ENCODE results near the gene DNAJC3. TPM values are rescaled to one million over a fixed set of nuclear protein-coding genes. Genes with fewer than 3 reads are reported as not detected.
"Not testable (repeated sequence)": the region's sequence is repeated elsewhere in the genome, so short reads cannot be mapped to it uniquely, and the experiment has no call there.

Gene DNAJC3
- total RNA-seq, 1 donor from 2014 or later: 29.0 TPM

DNA sequence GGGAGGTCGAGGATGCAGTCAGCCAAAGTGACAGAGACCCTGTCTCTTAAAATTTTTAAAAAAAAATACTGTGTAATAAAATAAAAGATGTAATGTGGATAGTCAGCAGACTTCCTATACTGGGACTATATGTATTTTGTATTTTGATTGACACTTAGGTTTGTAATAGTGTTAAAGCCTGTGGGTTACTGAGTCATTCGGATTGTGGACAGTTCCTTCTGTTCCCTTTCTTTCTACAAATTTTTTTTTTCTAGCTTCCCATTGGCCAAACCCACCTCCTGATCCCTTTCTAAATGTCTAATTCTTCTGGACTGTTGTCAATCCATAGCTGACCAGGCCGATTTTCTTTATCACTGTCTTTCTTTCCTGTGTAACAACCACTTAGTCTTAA is 108.0 kb downstream of the DNAJC3 start:
- no peak for DNase-seq (ENCODE audit: extremely low spot score, unreplicated experiment)
- Mint-ChIP-seq H3K27me3 (no peaks in the 10 kb centered on the region), H3K4me1 (ENCODE audit: unreplicated experiment) (peaks cover 4% of the 10 kb centered on the region), H3K36me3 (peaks cover 24% of the 10 kb centered on the region), H3K27ac (no peak overlapping the region), H3K4me3 (no peak overlapping the region), H3K9me3 (no peaks in the 10 kb centered on the region)
- TF ChIP-seq, protein P1, sequence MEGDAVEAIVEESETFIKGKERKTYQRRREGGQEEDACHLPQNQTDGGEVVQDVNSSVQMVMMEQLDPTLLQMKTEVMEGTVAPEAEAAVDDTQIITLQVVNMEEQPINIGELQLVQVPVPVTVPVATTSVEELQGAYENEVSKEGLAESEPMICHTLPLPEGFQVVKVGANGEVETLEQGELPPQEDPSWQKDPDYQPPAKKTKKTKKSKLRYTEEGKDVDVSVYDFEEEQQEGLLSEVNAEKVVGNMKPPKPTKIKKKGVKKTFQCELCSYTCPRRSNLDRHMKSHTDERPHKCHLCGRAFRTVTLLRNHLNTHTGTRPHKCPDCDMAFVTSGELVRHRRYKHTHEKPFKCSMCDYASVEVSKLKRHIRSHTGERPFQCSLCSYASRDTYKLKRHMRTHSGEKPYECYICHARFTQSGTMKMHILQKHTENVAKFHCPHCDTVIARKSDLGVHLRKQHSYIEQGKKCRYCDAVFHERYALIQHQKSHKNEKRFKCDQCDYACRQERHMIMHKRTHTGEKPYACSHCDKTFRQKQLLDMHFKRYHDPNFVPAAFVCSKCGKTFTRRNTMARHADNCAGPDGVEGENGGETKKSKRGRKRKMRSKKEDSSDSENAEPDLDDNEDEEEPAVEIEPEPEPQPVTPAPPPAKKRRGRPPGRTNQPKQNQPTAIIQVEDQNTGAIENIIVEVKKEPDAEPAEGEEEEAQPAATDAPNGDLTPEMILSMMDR (conservative IDR thresholded peaks at IDR 0.05): no peak

GRCh38 chr13:95787356-95788099 is 110.6 kb downstream of the DNAJC3 start:
- Mint-ChIP-seq H3K27ac (no peak overlapping the region), H3K4me1 (ENCODE audit: unreplicated experiment) (peaks cover 4% of the 10 kb centered on the region), H3K4me3 (no peak overlapping the region), H3K9me3 (no peaks in the 10 kb centered on the region), H3K27me3 (no peaks in the 10 kb centered on the region), H3K36me3 (peaks cover 33% of the 10 kb centered on the region)
- DNase-seq (ENCODE audit: extremely low spot score, unreplicated experiment): no peak
- TF ChIP-seq, protein P1 (conservative IDR thresholded peaks at IDR 0.05): no peak

GRCh38 chr13:95788100-95788463 is 111.1 kb downstream of the DNAJC3 start:
- H3K4me1 Mint-ChIP-seq (ENCODE audit: unreplicated experiment): peaks cover 4% of the 10 kb centered on the region
- H3K36me3 Mint-ChIP-seq: peaks cover 37% of the 10 kb centered on the region
- no peak overlapping the region for H3K4me3 Mint-ChIP-seq
- H3K27ac Mint-ChIP-seq: peak overlapping the region; percentile 18
- H3K27me3 Mint-ChIP-seq: no peaks in the 10 kb centered on the region
- no peak for DNase-seq (ENCODE audit: extremely low spot score, unreplicated experiment)
- H3K9me3 Mint-ChIP-seq: no peaks in the 10 kb centered on the region
- TF ChIP-seq, protein P1 (conservative IDR thresholded peaks at IDR 0.05): no peak

DNA sequence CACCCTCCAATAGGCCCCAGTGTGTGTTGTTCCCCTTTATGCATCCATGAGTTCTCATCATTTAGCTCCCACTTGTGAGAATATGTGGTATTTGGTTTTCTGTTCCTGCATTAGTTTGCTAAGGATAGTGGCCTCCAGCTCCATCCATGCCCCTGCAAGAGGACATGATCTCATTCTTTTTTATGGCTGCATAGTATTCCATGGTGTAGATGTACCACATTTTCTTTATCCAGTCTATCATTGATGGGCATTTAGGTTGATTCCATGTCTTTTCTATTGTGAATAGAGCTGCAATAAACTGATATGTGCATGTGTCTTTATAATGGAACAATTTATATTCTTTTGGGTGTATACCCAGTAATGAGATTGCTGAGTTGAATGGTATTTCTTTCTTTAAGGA is 112.4 kb downstream of the DNAJC3 start:
- H3K9me3 Mint-ChIP-seq; H3K4me1 Mint-ChIP-seq (ENCODE audit: unreplicated experiment); H3K27ac Mint-ChIP-seq; H3K4me3 Mint-ChIP-seq; H3K27me3 Mint-ChIP-seq; DNase-seq (ENCODE audit: extremely low spot score, unreplicated experiment): not testable (repeated sequence)
- peaks cover 44% of the 10 kb centered on the region for H3K36me3 Mint-ChIP-seq

DNA sequence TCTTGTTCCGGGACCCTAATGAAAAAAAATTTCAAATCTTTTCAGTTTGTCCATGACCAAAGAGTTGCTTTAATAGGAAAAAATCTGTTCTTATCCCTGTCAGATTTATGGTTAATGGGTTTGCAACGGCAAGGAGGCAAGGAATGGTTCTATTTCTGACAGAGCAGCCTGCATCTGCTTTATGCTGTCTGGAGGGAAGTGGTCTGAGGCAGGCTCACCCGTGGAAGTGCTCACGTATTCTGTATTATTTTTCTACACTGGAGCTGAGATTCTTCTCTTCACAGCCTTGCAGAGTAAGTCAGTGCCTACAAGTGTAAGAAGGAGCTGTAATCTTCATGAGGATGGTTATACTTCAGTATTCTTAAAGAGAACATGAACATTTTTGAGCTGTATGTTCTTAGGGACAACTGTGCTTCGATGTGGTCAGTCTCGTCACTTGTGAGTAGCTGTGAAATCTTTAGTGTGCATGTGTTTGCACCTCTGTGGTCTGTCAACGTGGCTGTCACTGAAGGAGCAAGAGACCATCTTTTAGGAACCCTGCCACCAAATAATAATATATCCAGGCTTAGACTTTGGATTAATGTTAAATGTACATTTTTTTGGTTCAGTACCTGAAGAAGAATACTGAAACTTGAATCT is 114.3 kb downstream of the DNAJC3 start:
- Mint-ChIP-seq H3K4me3 (no peak overlapping the region), H3K9me3 (no peaks in the 10 kb centered on the region), H3K27me3 (no peaks in the 10 kb centered on the region), H3K4me1 (ENCODE audit: unreplicated experiment) (peaks cover 4% of the 10 kb centered on the region), H3K36me3 (peaks cover 44% of the 10 kb centered on the region), H3K27ac (no peak overlapping the region)
- no peak for DNase-seq (ENCODE audit: extremely low spot score, unreplicated experiment)
- TF ChIP-seq, protein P1 (conservative IDR thresholded peaks at IDR 0.05): no peak

GRCh38 chr13:95793018-95793555 is 116.1 kb downstream of the DNAJC3 start:
- no peaks in the 10 kb centered on the region for H3K4me1 Mint-ChIP-seq (ENCODE audit: unreplicated experiment)
- H3K9me3 Mint-ChIP-seq: no peaks in the 10 kb centered on the region
- H3K4me3 Mint-ChIP-seq: no peak overlapping the region
- peaks cover 42% of the 10 kb centered on the region for H3K36me3 Mint-ChIP-seq
- no peak for DNase-seq (ENCODE audit: extremely low spot score, unreplicated experiment)
- no peak overlapping the region for H3K27ac Mint-ChIP-seq
- no peaks in the 10 kb centered on the region for H3K27me3 Mint-ChIP-seq
- TF ChIP-seq, protein P1 (conservative IDR thresholded peaks at IDR 0.05): no peak
